HAP-1 (cell line): ENCODE results near the gene SKP2.
"Not testable (repeated sequence)": the region's sequence is repeated elsewhere in the genome, so short reads cannot be mapped to it uniquely, and the experiment has no call there.

ENCODE experiments used
- DNase-seq, 2 experiments: peaks; one replicate each; pipeline ENCODE4 v3.0.0-alpha.2; 2016 to 2020; ENCODE audit warnings: low spot score in 2 of 2
- H3K27me3 ChIP-seq: fragments of 250-450 bp; sonication (Bioruptor Pico); 2 replicates; pipeline ENCODE4 v1.5.1; 2020; ENCODE audit warnings: low read depth, mild to moderate bottlenecking, moderate library complexity
- H3K36me3 ChIP-seq: fragments of 250-450 bp; sonication (Bioruptor Pico); replicated peaks from 2 replicates; pipeline ENCODE4 v1.5.1; 2020; ENCODE audit warnings: mild to moderate bottlenecking
- H3K4me1 ChIP-seq: fragments of 250-450 bp; sonication (Bioruptor Pico); 2 replicates; pipeline ENCODE4 v1.5.1; 2020; ENCODE audit warnings: mild to moderate bottlenecking
- H3K4me3 ChIP-seq: fragments of 250-450 bp; sonication (Bioruptor Pico); 2 replicates; pipeline ENCODE4 v1.5.1; 2020; ENCODE audit warnings: mild to moderate bottlenecking, moderate library complexity
- H3K9me3 ChIP-seq: fragments of 250-450 bp; sonication (Bioruptor Pico); 2 replicates; pipeline ENCODE4 v1.5.1; 2020; ENCODE audit warnings: mild to moderate bottlenecking, moderate library complexity
- in situ Hi-C: fragments of 300-500 bp; cut with MboI; formaldehyde crosslinking; loops from 3 replicates; pipeline ENCODE4 v1.14.3; 2020; ENCODE audit warnings: low sequenced_read_pairs, inconsistent platforms, mixed read lengths

The SKP2 gene

GRCh38 chr5:36168737-36169136, 16.8 kb downstream of the SKP2 start:
- Histone ChIP-seq H3K27me3 (no peaks in the 10 kb centered on the region), H3K36me3 (peaks cover 90% of the 10 kb centered on the region), H3K9me3 (no peaks in the 10 kb centered on the region), H3K4me3 (no peak overlapping the region), H3K4me1 (no peaks in the 10 kb centered on the region)
- no peak for DNase-seq
- in situ Hi-C loops, result no loop called here

- Histone ChIP-seq H3K4me1 (no peaks in the 10 kb centered on the region), H3K27me3 (no peaks in the 10 kb centered on the region), H3K4me3 (no peak overlapping the region), H3K36me3 (peaks cover 95% of the 10 kb centered on the region), H3K9me3 (no peaks in the 10 kb centered on the region)
- DNase-seq, result no peak
- in situ Hi-C loops, result no loop called here
Observed at GRCh38 chr5:36170832-36171424, 19.0 kb downstream of the SKP2 start.

- peaks cover 93% of the 10 kb centered on the region for H3K36me3 ChIP-seq
- H3K4me3 ChIP-seq, result no peak overlapping the region
- no peaks in the 10 kb centered on the region for H3K4me1 ChIP-seq
- H3K27me3 ChIP-seq, result no peaks in the 10 kb centered on the region
- H3K9me3 ChIP-seq, result no peaks in the 10 kb centered on the region
- in situ Hi-C loops, result no loop called here
- DNase-seq, result no peak
Observed at GRCh38 chr5:36172599-36172998, 20.7 kb downstream of the SKP2 start.

- no peak for DNase-seq
- in situ Hi-C loops, result no loop called here
- no peaks in the 10 kb centered on the region for H3K9me3 ChIP-seq
- H3K4me1 ChIP-seq, result no peaks in the 10 kb centered on the region
- no peaks in the 10 kb centered on the region for H3K27me3 ChIP-seq
- H3K4me3 ChIP-seq, result no peak overlapping the region
- H3K36me3 ChIP-seq, result peaks cover 93% of the 10 kb centered on the region
Observed at GRCh38 chr5:36173426-36173825, 21.5 kb downstream of the SKP2 start.

GRCh38 chr5:36174119-36174518, 22.2 kb downstream of the SKP2 start:
- DNase-seq, result no peak
- H3K9me3 ChIP-seq, result no peaks in the 10 kb centered on the region
- no peaks in the 10 kb centered on the region for H3K4me1 ChIP-seq
- H3K36me3 ChIP-seq, result peaks cover 93% of the 10 kb centered on the region
- no peak overlapping the region for H3K4me3 ChIP-seq
- in situ Hi-C loops, result no loop called here
- H3K27me3 ChIP-seq, result no peaks in the 10 kb centered on the region

GRCh38 chr5:36175043-36175442, 23.1 kb downstream of the SKP2 start:
- no peak overlapping the region for H3K4me3 ChIP-seq
- in situ Hi-C loops, result no loop called here
- no peaks in the 10 kb centered on the region for H3K9me3 ChIP-seq
- no peak for DNase-seq
- H3K4me1 ChIP-seq, result no peaks in the 10 kb centered on the region
- peaks cover 93% of the 10 kb centered on the region for H3K36me3 ChIP-seq
- H3K27me3 ChIP-seq, result no peaks in the 10 kb centered on the region

GRCh38 chr5:36177154-36177553, 25.2 kb downstream of the SKP2 start:
- Histone ChIP-seq H3K27me3 (no peaks in the 10 kb centered on the region), H3K4me3 (no peak overlapping the region), H3K36me3 (peaks cover 93% of the 10 kb centered on the region), H3K9me3 (no peaks in the 10 kb centered on the region), H3K4me1 (no peaks in the 10 kb centered on the region)
- no peak for DNase-seq
- in situ Hi-C loops, result no loop called here

GRCh38 chr5:36177715-36178523, 26.0 kb downstream of the SKP2 start:
- no peaks in the 10 kb centered on the region for H3K9me3 ChIP-seq
- peaks cover 90% of the 10 kb centered on the region for H3K36me3 ChIP-seq
- peak in 1 of 2 experiments; percentile 30 for DNase-seq
- H3K4me3 ChIP-seq, result no peak overlapping the region
- in situ Hi-C loops, result no loop called here
- no peaks in the 10 kb centered on the region for H3K27me3 ChIP-seq
- no peaks in the 10 kb centered on the region for H3K4me1 ChIP-seq

- Histone ChIP-seq H3K4me3 (no peak overlapping the region), H3K36me3 (peaks cover 86% of the 10 kb centered on the region), H3K4me1 (no peaks in the 10 kb centered on the region), H3K27me3 (no peaks in the 10 kb centered on the region), H3K9me3 (no peaks in the 10 kb centered on the region)
- in situ Hi-C loops, result no loop called here
- no peak for DNase-seq
Observed at GRCh38 chr5:36178524-36178890, 26.6 kb downstream of the SKP2 start.

GRCh38 chr5:36179950-36180349, 28.0 kb downstream of the SKP2 start:
- no peak overlapping the region for H3K4me3 ChIP-seq
- no peaks in the 10 kb centered on the region for H3K4me1 ChIP-seq
- DNase-seq, result no peak
- no peaks in the 10 kb centered on the region for H3K27me3 ChIP-seq
- no peaks in the 10 kb centered on the region for H3K9me3 ChIP-seq
- peaks cover 81% of the 10 kb centered on the region for H3K36me3 ChIP-seq
- in situ Hi-C loops, result no loop called here

GRCh38 chr5:36180556-36181350, 28.8 kb downstream of the SKP2 start:
- Histone ChIP-seq H3K4me1 (no peaks in the 10 kb centered on the region), H3K27me3 (no peaks in the 10 kb centered on the region), H3K9me3 (no peaks in the 10 kb centered on the region), H3K36me3 (peaks cover 78% of the 10 kb centered on the region), H3K4me3 (no peak overlapping the region)
- DNase-seq, result no peak
- in situ Hi-C loops, result no loop called here

- Histone ChIP-seq H3K27me3 (no peaks in the 10 kb centered on the region), H3K36me3 (peaks cover 73% of the 10 kb centered on the region), H3K9me3 (no peaks in the 10 kb centered on the region), H3K4me3 (no peak overlapping the region), H3K4me1 (no peaks in the 10 kb centered on the region)
- DNase-seq, result no peak
- in situ Hi-C loops, result no loop called here
Observed at GRCh38 chr5:36181774-36182173, 29.9 kb downstream of the SKP2 start.

GRCh38 chr5:36184408-36184807, 32.5 kb downstream of the SKP2 start:
- H3K4me1 ChIP-seq, DNase-seq, H3K9me3 ChIP-seq, in situ Hi-C loops, H3K27me3 ChIP-seq, H3K4me3 ChIP-seq: not testable (repeated sequence)
- H3K36me3 ChIP-seq, result peaks cover 54% of the 10 kb centered on the region

GRCh38 chr5:36193746-36194145, 41.8 kb downstream of the SKP2 start:
- in situ Hi-C loops, result no loop called here
- Histone ChIP-seq H3K9me3 (no peaks in the 10 kb centered on the region), H3K27me3 (no peaks in the 10 kb centered on the region), H3K4me1 (no peaks in the 10 kb centered on the region), H3K4me3 (no peak overlapping the region), H3K36me3 (peaks cover 12% of the 10 kb centered on the region)
- DNase-seq, result no peak
